ENCODE measurements around the gene C10orf105. TPM values are rescaled to one million over a fixed set of nuclear protein-coding genes. Genes with fewer than 3 reads are reported as not detected.

C10orf105 gene
- total and polyA plus RNA-seq, 2 of the 13 experiments (the other 11 are each of a cell fraction or from before 2014, with no cell fraction given) = not detected

DNA sequence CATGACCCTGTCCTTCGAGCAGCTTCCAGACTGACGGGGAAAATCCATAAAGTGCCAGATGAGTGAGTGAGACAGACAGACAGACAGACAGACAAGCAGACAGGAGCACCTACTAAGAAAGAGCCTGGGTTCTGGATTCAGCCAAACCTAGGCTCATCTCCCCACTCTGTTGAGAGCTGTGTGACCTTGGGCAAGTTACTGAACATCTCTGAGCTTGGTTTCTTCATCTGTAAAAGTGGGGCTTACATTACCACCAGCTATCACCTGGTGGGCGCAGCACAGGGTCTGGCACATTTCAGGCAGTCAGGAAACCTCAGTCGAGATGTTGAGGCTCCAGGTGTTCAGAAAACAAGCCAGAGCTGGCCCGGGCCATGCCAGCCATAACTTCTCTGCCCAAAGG is 37.6 kb downstream of the C10orf105 start:
- no peaks in the 10 kb centered on the region for H3K9me3 ChIP-seq (ENCODE audit: low read length)
- DNase-seq (ENCODE audit: low spot score) (no peak), FAIRE-seq (no peak), ATAC-seq (no peak)
- 6% methylated on average over 2 of the region's 5 CpGs for whole genome bisulfite sequencing (ENCODE audit: low lambda C conversion rate)
- BruUV-seq (replicated peaks) = no TSS peak
- intact Hi-C loops (cut with micrococcal nuclease; ENCODE audit: unreplicated experiment) = no loop called here
- no peaks in the 10 kb centered on the region for H3K36me3 ChIP-seq (replicated peaks in 1 of 2; ENCODE audit: control insufficient read depth in 1 of 2, insufficient read depth in 2 of 2, low read length in 2 of 2)
- TF ChIP-seq, protein P1, sequence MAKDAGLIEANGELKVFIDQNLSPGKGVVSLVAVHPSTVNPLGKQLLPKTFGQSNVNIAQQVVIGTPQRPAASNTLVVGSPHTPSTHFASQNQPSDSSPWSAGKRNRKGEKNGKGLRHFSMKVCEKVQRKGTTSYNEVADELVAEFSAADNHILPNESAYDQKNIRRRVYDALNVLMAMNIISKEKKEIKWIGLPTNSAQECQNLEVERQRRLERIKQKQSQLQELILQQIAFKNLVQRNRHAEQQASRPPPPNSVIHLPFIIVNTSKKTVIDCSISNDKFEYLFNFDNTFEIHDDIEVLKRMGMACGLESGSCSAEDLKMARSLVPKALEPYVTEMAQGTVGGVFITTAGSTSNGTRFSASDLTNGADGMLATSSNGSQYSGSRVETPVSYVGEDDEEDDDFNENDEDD (CRISPR knock-in tag; IDR thresholded peaks at IDR 0.05; ENCODE audit: borderline replicate concordance) = no peak
- TF ChIP-seq ZSCAN29 (CRISPR knock-in tag; conservative IDR thresholded peaks at IDR 0.05) (no peak), ZNF768 (CRISPR knock-in tag; IDR thresholded peaks at IDR 0.05) (peak; percentile 70)
- H3K27ac ChIP-seq (ENCODE audit: extremely low read length, insufficient read depth, low read length) = no peak overlapping the region
- ChIA-PET CTCF (ENCODE audit: low intra/inter-chr PET ratio, low total read pairs) (no interaction called here), POLR2A (no interaction called here)
- no peak overlapping the region for H3K9ac ChIP-seq (ENCODE audit: insufficient read depth, low read depth, low read length)
- peaks cover 7 to 26% of the 10 kb centered on the region in 2 experiments; a peak in 4 of 5 replicates for H3K27me3 ChIP-seq (ENCODE audit: control insufficient read depth in 1 of 2, insufficient read depth in 2 of 2, low read length in 2 of 2)
- H3K4me3 ChIP-seq (replicated peaks in 1 of 3; ENCODE audit: insufficient read depth in 1 of 3, low read depth in 2 of 3, low read length in 3 of 3) = no peak overlapping the region
- no peaks in the 10 kb centered on the region for H3K79me2 ChIP-seq (ENCODE audit: insufficient read depth, low read length)
- H4K20me1 ChIP-seq (ENCODE audit: insufficient read depth, low read length) = no peaks in the 10 kb centered on the region
- no peaks in the 10 kb centered on the region for H3K4me1 ChIP-seq (ENCODE audit: insufficient read depth, low read length)
- no peak overlapping the region for H2AFZ ChIP-seq (ENCODE audit: low read length)
- in situ Hi-C loops (cut with HindIII; ENCODE audit: extremely low pct_ligation_motif_present, low pct_unique_long_range_greater_than_20kb) = no loop called here
- no peak overlapping the region for H3K4me2 ChIP-seq (ENCODE audit: low read depth, low read length)

DNA sequence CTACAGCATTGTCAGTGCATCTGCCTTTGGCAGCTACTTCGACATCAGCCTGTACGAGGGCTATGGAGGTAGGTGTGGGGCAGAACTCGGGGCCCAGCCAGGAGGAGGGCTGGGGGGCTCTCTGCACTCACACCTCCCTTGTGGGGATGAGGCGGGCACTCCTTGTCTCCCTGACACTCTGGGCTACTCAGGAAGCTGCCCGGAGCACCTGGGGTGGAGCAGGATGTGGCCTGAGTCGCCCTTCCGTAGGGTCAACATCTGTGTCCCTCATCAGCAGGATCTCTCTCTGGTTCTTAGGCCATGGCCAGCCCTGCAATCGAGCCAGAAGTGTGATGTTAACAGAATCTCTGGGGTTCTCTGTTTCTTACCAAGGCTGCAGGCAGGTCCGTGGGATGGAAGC is 40.2 kb downstream of the C10orf105 start:
- in situ Hi-C loops (cut with HindIII; ENCODE audit: extremely low pct_ligation_motif_present, low pct_unique_long_range_greater_than_20kb) = no loop called here
- ChIA-PET POLR2A (no interaction called here), CTCF (ENCODE audit: low intra/inter-chr PET ratio, low total read pairs) (no interaction called here)
- H3K27ac ChIP-seq (ENCODE audit: extremely low read length, insufficient read depth, low read length) = no peak overlapping the region
- FAIRE-seq (no peak), ATAC-seq (no peak), DNase-seq (ENCODE audit: low spot score) (no peak)
- H3K4me2 ChIP-seq (ENCODE audit: low read depth, low read length) = no peak overlapping the region
- H2AFZ ChIP-seq (ENCODE audit: low read length) = no peak overlapping the region
- H3K9me3 ChIP-seq (ENCODE audit: low read length) = no peaks in the 10 kb centered on the region
- H3K79me2 ChIP-seq (ENCODE audit: insufficient read depth, low read length) = no peaks in the 10 kb centered on the region
- no peaks in the 10 kb centered on the region for H4K20me1 ChIP-seq (ENCODE audit: insufficient read depth, low read length)
- BruUV-seq (replicated peaks) = no TSS peak
- no peaks in the 10 kb centered on the region for H3K4me1 ChIP-seq (ENCODE audit: insufficient read depth, low read length)
- whole genome bisulfite sequencing (ENCODE audit: low lambda C conversion rate) = 0% methylated on average over 2 of the region's 9 CpGs
- H3K9ac ChIP-seq (ENCODE audit: insufficient read depth, low read depth, low read length) = no peak overlapping the region
- peaks cover 6 to 28% of the 10 kb centered on the region in 2 experiments; a peak in 4 of 5 replicates for H3K27me3 ChIP-seq (ENCODE audit: control insufficient read depth in 1 of 2, insufficient read depth in 2 of 2, low read length in 2 of 2)
- H3K4me3 ChIP-seq (replicated peaks in 1 of 3; ENCODE audit: insufficient read depth in 1 of 3, low read depth in 2 of 3, low read length in 3 of 3) = no peak overlapping the region
- intact Hi-C loops (cut with micrococcal nuclease; ENCODE audit: unreplicated experiment) = no loop called here
- no peaks in the 10 kb centered on the region for H3K36me3 ChIP-seq (replicated peaks in 1 of 2; ENCODE audit: control insufficient read depth in 1 of 2, insufficient read depth in 2 of 2, low read length in 2 of 2)
- TF ChIP-seq, protein P2, sequence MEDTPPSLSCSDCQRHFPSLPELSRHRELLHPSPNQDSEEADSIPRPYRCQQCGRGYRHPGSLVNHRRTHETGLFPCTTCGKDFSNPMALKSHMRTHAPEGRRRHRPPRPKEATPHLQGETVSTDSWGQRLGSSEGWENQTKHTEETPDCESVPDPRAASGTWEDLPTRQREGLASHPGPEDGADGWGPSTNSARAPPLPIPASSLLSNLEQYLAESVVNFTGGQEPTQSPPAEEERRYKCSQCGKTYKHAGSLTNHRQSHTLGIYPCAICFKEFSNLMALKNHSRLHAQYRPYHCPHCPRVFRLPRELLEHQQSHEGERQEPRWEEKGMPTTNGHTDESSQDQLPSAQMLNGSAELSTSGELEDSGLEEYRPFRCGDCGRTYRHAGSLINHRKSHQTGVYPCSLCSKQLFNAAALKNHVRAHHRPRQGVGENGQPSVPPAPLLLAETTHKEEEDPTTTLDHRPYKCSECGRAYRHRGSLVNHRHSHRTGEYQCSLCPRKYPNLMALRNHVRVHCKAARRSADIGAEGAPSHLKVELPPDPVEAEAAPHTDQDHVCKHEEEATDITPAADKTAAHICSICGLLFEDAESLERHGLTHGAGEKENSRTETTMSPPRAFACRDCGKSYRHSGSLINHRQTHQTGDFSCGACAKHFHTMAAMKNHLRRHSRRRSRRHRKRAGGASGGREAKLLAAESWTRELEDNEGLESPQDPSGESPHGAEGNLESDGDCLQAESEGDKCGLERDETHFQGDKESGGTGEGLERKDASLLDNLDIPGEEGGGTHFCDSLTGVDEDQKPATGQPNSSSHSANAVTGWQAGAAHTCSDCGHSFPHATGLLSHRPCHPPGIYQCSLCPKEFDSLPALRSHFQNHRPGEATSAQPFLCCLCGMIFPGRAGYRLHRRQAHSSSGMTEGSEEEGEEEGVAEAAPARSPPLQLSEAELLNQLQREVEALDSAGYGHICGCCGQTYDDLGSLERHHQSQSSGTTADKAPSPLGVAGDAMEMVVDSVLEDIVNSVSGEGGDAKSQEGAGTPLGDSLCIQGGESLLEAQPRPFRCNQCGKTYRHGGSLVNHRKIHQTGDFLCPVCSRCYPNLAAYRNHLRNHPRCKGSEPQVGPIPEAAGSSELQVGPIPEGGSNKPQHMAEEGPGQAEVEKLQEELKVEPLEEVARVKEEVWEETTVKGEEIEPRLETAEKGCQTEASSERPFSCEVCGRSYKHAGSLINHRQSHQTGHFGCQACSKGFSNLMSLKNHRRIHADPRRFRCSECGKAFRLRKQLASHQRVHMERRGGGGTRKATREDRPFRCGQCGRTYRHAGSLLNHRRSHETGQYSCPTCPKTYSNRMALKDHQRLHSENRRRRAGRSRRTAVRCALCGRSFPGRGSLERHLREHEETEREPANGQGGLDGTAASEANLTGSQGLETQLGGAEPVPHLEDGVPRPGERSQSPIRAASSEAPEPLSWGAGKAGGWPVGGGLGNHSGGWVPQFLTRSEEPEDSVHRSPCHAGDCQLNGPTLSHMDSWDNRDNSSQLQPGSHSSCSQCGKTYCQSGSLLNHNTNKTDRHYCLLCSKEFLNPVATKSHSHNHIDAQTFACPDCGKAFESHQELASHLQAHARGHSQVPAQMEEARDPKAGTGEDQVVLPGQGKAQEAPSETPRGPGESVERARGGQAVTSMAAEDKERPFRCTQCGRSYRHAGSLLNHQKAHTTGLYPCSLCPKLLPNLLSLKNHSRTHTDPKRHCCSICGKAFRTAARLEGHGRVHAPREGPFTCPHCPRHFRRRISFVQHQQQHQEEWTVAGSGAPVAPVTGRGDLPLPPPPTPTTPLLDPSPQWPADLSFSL (CRISPR knock-in tag; IDR thresholded peaks at IDR 0.05) = no peak
- no peak for TF ChIP-seq KAT7 (CRISPR knock-in tag; IDR thresholded peaks at IDR 0.05; ENCODE audit: borderline replicate concordance)
